Hepatocyte (in vitro differentiated cells): ENCODE data around the gene LRRC71. TPM values are rescaled to one million over a fixed set of nuclear protein-coding genes. Genes with fewer than 3 reads are reported as not detected.

Source experiments
- DNase-seq: peaks from one replicate; pipeline ENCODE4 v3.0.0-alpha.2; 2016; ENCODE audit warnings: low spot score
- H2AFZ ChIP-seq: fragments of 200-600 bp; sonication (generic); 2 replicates; pipeline ENCODE4 v1.6.0; 2016; ENCODE audit warnings: antibody characterized with exemption, mild to moderate bottlenecking
- H3K27ac ChIP-seq: fragments of 200-600 bp; sonication (generic); 2 replicates; pipeline ENCODE4 v1.5.1; 2016; ENCODE audit warnings: mild to moderate bottlenecking
- H3K27me3 ChIP-seq: fragments of 200-600 bp; sonication (generic); 2 replicates; pipeline ENCODE4 v1.6.1; 2016
- H3K36me3 ChIP-seq: fragments of 200-600 bp; sonication (generic); replicated peaks from 2 replicates; pipeline ENCODE4 v1.5.1; 2016; ENCODE audit warnings: low read depth; ENCODE audit not compliant: insufficient read depth
- H3K4me1 ChIP-seq: fragments of 200-600 bp; sonication (generic); 2 replicates; pipeline ENCODE4 v1.5.1; 2016; ENCODE audit warnings: mild to moderate bottlenecking, moderate library complexity; ENCODE audit not compliant: insufficient read depth
- H3K4me2 ChIP-seq: fragments of 200-600 bp; sonication (generic); 2 replicates; pipeline ENCODE4 v1.6.0; 2016
- H3K4me3 ChIP-seq: fragments of 200-600 bp; sonication (generic); 2 replicates; pipeline ENCODE4 v1.5.1; 2016; ENCODE audit warnings: mild to moderate bottlenecking
- H3K79me2 ChIP-seq: fragments of 200-600 bp; sonication (generic); 2 replicates; pipeline ENCODE4 v1.6.0; 2017; ENCODE audit warnings: mild to moderate bottlenecking
- H3K9me2 ChIP-seq: fragments of 200-600 bp; sonication (generic); replicated peaks from 2 replicates; pipeline ENCODE4 v1.6.0; 2017; ENCODE audit warnings: mild to moderate bottlenecking; ENCODE audit not compliant: insufficient read depth
- H3K9me3 ChIP-seq: fragments of 200-600 bp; sonication (generic); 2 replicates; pipeline ENCODE4 v1.5.1; 2016; ENCODE audit warnings: low read depth, mild to moderate bottlenecking
- H4K20me1 ChIP-seq: fragments of 200-600 bp; sonication (generic); 2 replicates; pipeline ENCODE4 v1.6.0; 2016; ENCODE audit warnings: mild to moderate bottlenecking; ENCODE audit not compliant: insufficient read depth, poor library complexity, severe bottlenecking
- EZH2 ChIP-seq: fragments of 200-600 bp; sonication (generic); IDR thresholded peaks from 2 replicates; pipeline ENCODE4 v1.6.1; 2016; ENCODE audit warnings: antibody characterized with exemption, mild to moderate bottlenecking, borderline replicate concordance
- EZH2phosphoT487 ChIP-seq: fragments of 200-600 bp; sonication (generic); IDR thresholded peaks from one replicate; pipeline ENCODE4 v1.6.1; 2018; ENCODE audit warnings: antibody characterized with exemption, mild to moderate bottlenecking, low read depth, moderate library complexity; ENCODE audit not compliant: unreplicated experiment, severe bottlenecking
- WGBS: methylation state at CpG from one replicate; pipeline ENCODE4 v1.1.6; 2016; ENCODE audit warnings: low lambda C conversion rate; ENCODE audit errors: missing lambda C conversion rate; 5-methylcytosine and 5-hydroxymethylcytosine counted together
- polyA plus RNA-seq: library from polyadenylated mRNA; unstranded; fragments of >200 nt; fragmentation: Nextera tagmentation; extraction: Ambion mirVana; gene quantifications from 2 replicates; pipeline ENCODE4 v1.2.1, GENCODE V29; 2016
- total RNA-seq: library from RNA; depleted of rRNA; stranded (reverse); fragments of >200 nt; gene quantifications from 2 replicates; pipeline ENCODE4 v1.2.3, GENCODE V29; 2014
- TF ChIP-seq, protein P1 (sequence below): fragments of 200-600 bp; sonication (generic); IDR thresholded peaks from 2 replicates; pipeline ENCODE4 v1.5.1; 2016; ENCODE audit warnings: antibody characterized with exemption, mild to moderate bottlenecking; ENCODE audit not compliant: poor library complexity

The LRRC71 gene
- total and polyA plus RNA-seq, 2 experiments from 2014 or later: not detected

DNA sequence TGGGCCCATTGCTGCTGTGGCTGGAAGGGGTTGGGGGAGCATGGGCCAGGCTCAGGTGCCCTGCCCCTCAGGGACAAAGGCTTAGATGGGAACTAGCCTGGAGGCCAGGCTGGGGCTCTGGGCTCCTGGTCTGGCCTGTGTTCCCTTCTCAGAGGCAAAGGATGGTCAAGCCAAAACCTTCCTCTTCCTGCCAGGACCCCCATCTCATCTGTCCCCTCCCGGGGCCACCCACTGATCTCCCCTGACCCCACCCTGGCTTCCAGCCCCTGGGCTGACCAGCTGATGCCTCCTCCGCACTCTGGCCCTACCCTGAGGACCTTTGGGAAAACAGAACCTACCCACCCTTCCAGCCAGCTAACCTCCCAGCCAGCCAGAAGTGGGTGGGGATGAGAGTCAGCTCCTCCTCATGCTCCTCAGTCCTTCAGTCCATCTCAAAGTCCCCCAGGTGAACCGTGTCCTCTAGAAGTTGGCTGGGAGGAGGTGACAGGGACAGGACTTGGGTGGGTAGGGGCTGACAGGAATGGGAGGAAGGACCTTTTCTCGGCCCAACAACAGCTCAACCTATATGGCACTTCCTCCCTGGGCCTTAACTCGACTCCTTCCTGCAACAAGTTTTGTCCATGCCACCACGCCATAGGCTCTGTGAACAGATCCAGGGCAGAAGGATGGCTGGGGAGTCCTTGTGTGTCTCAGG is 19.4 kb upstream of the LRRC71 start:
- Histone ChIP-seq H2AFZ (no peak overlapping the region), H3K27ac (no peak overlapping the region), H3K4me1 (no peaks in the 10 kb centered on the region), H3K36me3 (no peaks in the 10 kb centered on the region), H3K79me2 (no peaks in the 10 kb centered on the region), H4K20me1 (no peaks in the 10 kb centered on the region), H3K9me3 (no peaks in the 10 kb centered on the region), H3K9me2 (no peaks in the 10 kb centered on the region), H3K27me3 (peaks cover 5% of the 10 kb centered on the region), H3K4me2 (no peak overlapping the region), H3K4me3 (no peak overlapping the region)
- 89% methylated on average over 6 of the region's 6 CpGs for WGBS
- no peak for TF ChIP-seq EZH2phosphoT487
- TF ChIP-seq, protein P1, sequence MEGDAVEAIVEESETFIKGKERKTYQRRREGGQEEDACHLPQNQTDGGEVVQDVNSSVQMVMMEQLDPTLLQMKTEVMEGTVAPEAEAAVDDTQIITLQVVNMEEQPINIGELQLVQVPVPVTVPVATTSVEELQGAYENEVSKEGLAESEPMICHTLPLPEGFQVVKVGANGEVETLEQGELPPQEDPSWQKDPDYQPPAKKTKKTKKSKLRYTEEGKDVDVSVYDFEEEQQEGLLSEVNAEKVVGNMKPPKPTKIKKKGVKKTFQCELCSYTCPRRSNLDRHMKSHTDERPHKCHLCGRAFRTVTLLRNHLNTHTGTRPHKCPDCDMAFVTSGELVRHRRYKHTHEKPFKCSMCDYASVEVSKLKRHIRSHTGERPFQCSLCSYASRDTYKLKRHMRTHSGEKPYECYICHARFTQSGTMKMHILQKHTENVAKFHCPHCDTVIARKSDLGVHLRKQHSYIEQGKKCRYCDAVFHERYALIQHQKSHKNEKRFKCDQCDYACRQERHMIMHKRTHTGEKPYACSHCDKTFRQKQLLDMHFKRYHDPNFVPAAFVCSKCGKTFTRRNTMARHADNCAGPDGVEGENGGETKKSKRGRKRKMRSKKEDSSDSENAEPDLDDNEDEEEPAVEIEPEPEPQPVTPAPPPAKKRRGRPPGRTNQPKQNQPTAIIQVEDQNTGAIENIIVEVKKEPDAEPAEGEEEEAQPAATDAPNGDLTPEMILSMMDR: no peak
- no peak for TF ChIP-seq EZH2
- DNase-seq: no peak

DNA sequence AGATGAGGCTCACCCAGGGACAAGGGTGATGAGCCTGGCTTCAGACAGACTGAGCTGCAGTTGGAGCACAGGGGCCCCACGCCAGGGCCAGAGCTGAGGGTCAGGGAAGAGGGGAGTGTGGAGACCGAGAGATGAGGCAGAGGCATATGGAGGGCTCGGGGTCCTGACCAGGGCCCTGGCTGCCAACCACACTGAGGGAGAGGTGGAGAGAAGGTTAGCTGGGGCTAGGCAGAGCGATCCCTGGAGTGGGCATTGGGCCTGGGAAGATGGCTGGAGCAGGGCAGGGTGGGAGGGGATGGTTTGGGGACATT is 18.9 kb upstream of the LRRC71 start:
- Histone ChIP-seq H3K9me2 (no peaks in the 10 kb centered on the region), H3K4me3 (no peak overlapping the region), H4K20me1 (no peaks in the 10 kb centered on the region), H3K36me3 (no peaks in the 10 kb centered on the region), H3K79me2 (no peaks in the 10 kb centered on the region), H3K4me2 (no peak overlapping the region), H3K27me3 (peaks cover 5% of the 10 kb centered on the region), H3K27ac (no peak overlapping the region), H3K9me3 (no peaks in the 10 kb centered on the region), H2AFZ (no peak overlapping the region), H3K4me1 (no peaks in the 10 kb centered on the region)
- TF ChIP-seq, protein P1: no peak
- TF ChIP-seq EZH2phosphoT487 (no peak), EZH2 (no peak)
- 91% methylated on average over 4 of the region's 4 CpGs for WGBS
- no peak for DNase-seq

- Histone ChIP-seq H3K4me2 (no peak overlapping the region), H3K27me3 (peaks cover 5% of the 10 kb centered on the region), H3K79me2 (no peaks in the 10 kb centered on the region), H3K4me3 (no peak overlapping the region), H3K9me2 (no peaks in the 10 kb centered on the region), H3K9me3 (no peaks in the 10 kb centered on the region), H4K20me1 (no peaks in the 10 kb centered on the region), H3K4me1 (no peaks in the 10 kb centered on the region), H2AFZ (no peak overlapping the region), H3K27ac (no peak overlapping the region), H3K36me3 (no peaks in the 10 kb centered on the region)
- TF ChIP-seq, protein P1: no peak
- TF ChIP-seq EZH2phosphoT487: no peak
- no peak for TF ChIP-seq EZH2
- 48% methylated on average over 20 of the region's 23 CpGs for WGBS
- no peak for DNase-seq
Measured at GRCh38 chr1:156901966-156902915, 18.2 kb upstream of the LRRC71 start.
